NB4 (cell line): ENCODE results near the gene DYNLT2B.

Experiments used
- CTCF ChIP-seq: IDR thresholded peaks from one replicate; pipeline ENCODE4 v1.5.1; 2012; ENCODE audit warnings: low read depth, low read length
- MYC ChIP-seq: IDR thresholded peaks from 2 replicates; pipeline ENCODE4 v1.6.1; 2011; ENCODE audit warnings: low read depth, low read length
- POLR2A ChIP-seq: IDR thresholded peaks from 2 replicates; pipeline ENCODE4 v1.6.1; 2011; ENCODE audit warnings: mild to moderate bottlenecking; ENCODE audit not compliant: insufficient read length; ENCODE audit errors: extremely low read depth

GRCh38 chr3:196260784-196261183 lies 57.3 kb downstream of the DYNLT2B start:
- TF ChIP-seq CTCF (no peak), MYC (no peak), POLR2A (no peak)
